ENCODE results near the gene HOXD11.

HOXD11 gene

DNA sequence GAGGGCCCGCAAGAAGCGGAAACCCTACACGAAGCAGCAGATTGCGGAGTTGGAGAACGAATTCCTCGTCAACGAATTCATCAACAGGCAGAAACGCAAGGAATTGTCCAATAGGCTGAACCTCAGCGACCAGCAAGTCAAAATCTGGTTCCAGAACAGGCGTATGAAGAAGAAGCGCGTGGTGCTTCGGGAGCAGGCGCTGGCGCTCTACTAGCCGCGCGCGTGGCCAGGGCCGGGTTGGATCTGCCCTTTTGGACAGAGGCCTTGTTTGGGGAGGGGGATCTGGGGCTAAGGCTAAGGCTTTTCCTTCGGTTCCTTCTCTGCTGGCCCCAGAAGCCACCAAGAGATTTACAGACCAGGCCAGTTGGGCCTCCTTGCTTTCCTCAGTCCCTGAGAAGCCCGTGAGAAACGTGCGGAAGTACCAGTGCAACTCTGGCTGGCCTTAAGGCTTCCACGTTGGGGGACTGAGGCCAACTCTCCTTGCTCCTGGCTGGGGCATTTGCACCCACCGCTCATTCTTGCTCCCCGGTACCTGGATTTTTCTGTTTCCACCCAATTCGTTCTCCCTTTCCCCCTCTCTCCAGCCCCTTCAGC lies 6.4 kb upstream of the HOXD11 start:
- peaks cover 11% of the 10 kb centered on the region for H3K27me3 ChIP-seq (ENCODE audit: control insufficient read depth, low read length)

GRCh38 chr2:176101216-176101830 lies 5.8 kb upstream of the HOXD11 start:
- peaks cover 11% of the 10 kb centered on the region for H3K4me1 ChIP-seq (ENCODE audit: control insufficient read depth, low read length)
- no peaks in the 10 kb centered on the region for H3K9me3 ChIP-seq (ENCODE audit: control insufficient read depth, insufficient read depth, low read length)
- no peaks in the 10 kb centered on the region for H3K79me2 ChIP-seq (ENCODE audit: control insufficient read depth, low read length)
- no peaks in the 10 kb centered on the region for H3K9me2 ChIP-seq (replicated peaks; ENCODE audit: control insufficient read depth, low read length)
- TF ChIP-seq CTCF (IDR thresholded peaks at IDR 0.05; ENCODE audit: low read depth, low read length, poor library complexity, severe bottlenecking) (no peak), EZH2phosphoT487 (IDR thresholded peaks at IDR 0.05; ENCODE audit: borderline replicate concordance, low read length) (no peak)
- no peak overlapping the region for H3K4me2 ChIP-seq (ENCODE audit: low read length)
- no peak overlapping the region for H3K27ac ChIP-seq (ENCODE audit: low read depth, low read length)
- peaks cover 10% of the 10 kb centered on the region for H3K27me3 ChIP-seq (ENCODE audit: control insufficient read depth, low read length)
- H3K4me3 ChIP-seq (ENCODE audit: low read length) = no peak overlapping the region
- no peaks in the 10 kb centered on the region for H3K36me3 ChIP-seq (ENCODE audit: control insufficient read depth, low read length)
- H3F3A ChIP-seq (ENCODE audit: control insufficient read depth, insufficient read depth) = no peaks in the 10 kb centered on the region
- H4K20me1 ChIP-seq (ENCODE audit: control insufficient read depth, insufficient read depth, low read depth, low read length) = no peaks in the 10 kb centered on the region

More for the DNA sequence above, 6.4 kb upstream of the HOXD11 start:
- Histone ChIP-seq H3K4me2 (ENCODE audit: low read length) (no peak overlapping the region), H3K79me2 (ENCODE audit: control insufficient read depth, low read length) (no peaks in the 10 kb centered on the region), H3K27ac (ENCODE audit: low read depth, low read length) (no peak overlapping the region), H3K36me3 (ENCODE audit: control insufficient read depth, low read length) (no peaks in the 10 kb centered on the region), H4K20me1 (ENCODE audit: control insufficient read depth, insufficient read depth, low read depth, low read length) (no peaks in the 10 kb centered on the region), H3K9me3 (ENCODE audit: control insufficient read depth, insufficient read depth, low read length) (no peaks in the 10 kb centered on the region), H3K4me3 (ENCODE audit: low read length) (no peak overlapping the region), H3F3A (ENCODE audit: control insufficient read depth, insufficient read depth) (no peaks in the 10 kb centered on the region), H3K9me2 (replicated peaks; ENCODE audit: control insufficient read depth, low read length) (no peaks in the 10 kb centered on the region), H3K4me1 (ENCODE audit: control insufficient read depth, low read length) (peaks cover 11% of the 10 kb centered on the region)
- TF ChIP-seq EZH2phosphoT487 (IDR thresholded peaks at IDR 0.05; ENCODE audit: borderline replicate concordance, low read length) (no peak), CTCF (IDR thresholded peaks at IDR 0.05; ENCODE audit: low read depth, low read length, poor library complexity, severe bottlenecking) (no peak)

DNA sequence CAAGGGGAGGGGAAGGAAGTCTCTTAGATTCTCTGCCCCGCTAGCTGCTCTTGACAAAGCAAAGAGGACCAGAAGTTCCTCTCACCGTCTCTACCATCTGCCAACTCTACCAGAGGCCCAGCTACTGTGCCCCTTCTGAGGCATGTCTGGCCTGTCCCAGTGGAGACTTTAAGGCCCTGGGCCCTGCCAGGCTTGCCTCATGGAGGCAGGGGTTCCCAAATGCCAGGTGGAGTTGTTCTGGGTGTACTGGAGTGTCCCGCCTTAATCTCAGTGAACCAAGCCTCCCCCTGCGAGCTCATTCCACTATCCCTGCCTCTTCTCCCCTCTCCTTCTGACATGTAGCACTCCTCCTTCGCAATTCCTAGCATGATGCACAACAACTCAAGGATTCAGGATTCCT lies 5.2 kb upstream of the HOXD11 start:
- no peak overlapping the region for H3K4me2 ChIP-seq (ENCODE audit: low read length)

More for the DNA sequence above, 5.2 kb upstream of the HOXD11 start:
- H3F3A ChIP-seq (ENCODE audit: control insufficient read depth, insufficient read depth) = no peaks in the 10 kb centered on the region
- peaks cover 6% of the 10 kb centered on the region for H3K4me1 ChIP-seq (ENCODE audit: control insufficient read depth, low read length)
- H3K27ac ChIP-seq (ENCODE audit: low read depth, low read length) = no peak overlapping the region
- no peaks in the 10 kb centered on the region for H3K79me2 ChIP-seq (ENCODE audit: control insufficient read depth, low read length)
- no peaks in the 10 kb centered on the region for H3K9me2 ChIP-seq (replicated peaks; ENCODE audit: control insufficient read depth, low read length)
- no peaks in the 10 kb centered on the region for H4K20me1 ChIP-seq (ENCODE audit: control insufficient read depth, insufficient read depth, low read depth, low read length)
- TF ChIP-seq CTCF (IDR thresholded peaks at IDR 0.05; ENCODE audit: low read depth, low read length, poor library complexity, severe bottlenecking) (no peak), EZH2phosphoT487 (IDR thresholded peaks at IDR 0.05; ENCODE audit: borderline replicate concordance, low read length) (no peak)
- H3K4me3 ChIP-seq (ENCODE audit: low read length) = no peak overlapping the region
- peaks cover 4% of the 10 kb centered on the region; the same call in 1 of the 2 replicates for H3K27me3 ChIP-seq (ENCODE audit: control insufficient read depth, low read length)
- H3K36me3 ChIP-seq (ENCODE audit: control insufficient read depth, low read length) = no peaks in the 10 kb centered on the region
- no peaks in the 10 kb centered on the region for H3K9me3 ChIP-seq (ENCODE audit: control insufficient read depth, insufficient read depth, low read length)

Measured in DOHH2 (cell line).